DMS79 (cell line): ENCODE results near the gene PCDH1.
"Not testable (repeated sequence)": the region's sequence is repeated elsewhere in the genome, so short reads cannot be mapped to it uniquely, and the experiment has no call there.

Source experiments
- DNase-seq: peaks from one replicate; lab custom pipeline; 2025; lab: John Stamatoyannopoulos, UW

The PCDH1 gene

DNA sequence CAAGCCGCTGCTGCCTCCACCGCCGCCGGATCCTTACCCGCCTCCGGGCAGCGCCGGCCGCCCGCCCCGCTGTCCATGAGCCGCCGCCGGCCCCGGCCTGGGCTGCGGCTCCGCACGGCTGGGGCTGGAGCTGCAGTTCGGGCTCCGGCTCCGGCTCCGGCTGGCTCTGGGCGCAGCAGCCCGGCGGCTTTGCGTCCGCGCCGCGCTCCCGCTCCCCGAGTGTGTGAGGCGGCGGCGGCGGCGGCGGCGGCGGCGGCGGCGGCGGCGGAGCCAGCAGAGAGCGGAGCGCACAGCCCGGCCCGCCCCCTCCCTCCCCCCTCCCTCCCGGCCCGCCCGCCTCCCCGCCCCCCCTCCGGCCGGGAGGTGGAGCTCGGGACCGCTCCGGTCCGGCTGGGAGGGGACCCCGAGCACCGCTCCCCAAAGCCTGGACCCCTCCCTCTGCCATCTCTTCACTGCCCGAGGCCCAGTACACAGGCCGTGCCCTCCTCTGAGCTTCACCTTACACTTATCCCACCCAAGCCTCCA is at the start of gene PCDH1:
PCDH1 (minus strand) TSS at position 225 of the 525 bp plus-strand sequence; CDS start at position 77, 148 bp downstream.
- peak; percentile 41 for DNase-seq

DNA sequence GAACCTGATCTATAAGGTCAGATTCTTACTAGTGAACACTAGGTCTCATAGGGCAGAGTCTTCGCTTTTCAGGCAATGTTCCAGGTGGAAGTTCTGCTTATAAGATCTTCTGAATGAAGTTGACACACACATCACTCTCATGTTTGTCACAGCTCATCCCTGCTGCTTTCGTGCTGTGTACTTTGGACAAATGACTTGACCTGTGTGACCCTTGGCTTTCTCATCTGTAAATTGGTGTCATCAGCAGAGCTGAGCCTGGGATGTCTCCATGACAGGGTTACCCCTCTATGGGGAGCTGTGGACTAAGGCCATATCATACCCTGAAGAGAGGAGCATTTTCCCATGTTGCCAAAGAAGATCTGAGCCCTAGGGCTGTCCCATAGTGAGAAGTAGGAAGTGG is 48.2 kb upstream of the PCDH1 start:
- DNase-seq = no peak

DNA sequence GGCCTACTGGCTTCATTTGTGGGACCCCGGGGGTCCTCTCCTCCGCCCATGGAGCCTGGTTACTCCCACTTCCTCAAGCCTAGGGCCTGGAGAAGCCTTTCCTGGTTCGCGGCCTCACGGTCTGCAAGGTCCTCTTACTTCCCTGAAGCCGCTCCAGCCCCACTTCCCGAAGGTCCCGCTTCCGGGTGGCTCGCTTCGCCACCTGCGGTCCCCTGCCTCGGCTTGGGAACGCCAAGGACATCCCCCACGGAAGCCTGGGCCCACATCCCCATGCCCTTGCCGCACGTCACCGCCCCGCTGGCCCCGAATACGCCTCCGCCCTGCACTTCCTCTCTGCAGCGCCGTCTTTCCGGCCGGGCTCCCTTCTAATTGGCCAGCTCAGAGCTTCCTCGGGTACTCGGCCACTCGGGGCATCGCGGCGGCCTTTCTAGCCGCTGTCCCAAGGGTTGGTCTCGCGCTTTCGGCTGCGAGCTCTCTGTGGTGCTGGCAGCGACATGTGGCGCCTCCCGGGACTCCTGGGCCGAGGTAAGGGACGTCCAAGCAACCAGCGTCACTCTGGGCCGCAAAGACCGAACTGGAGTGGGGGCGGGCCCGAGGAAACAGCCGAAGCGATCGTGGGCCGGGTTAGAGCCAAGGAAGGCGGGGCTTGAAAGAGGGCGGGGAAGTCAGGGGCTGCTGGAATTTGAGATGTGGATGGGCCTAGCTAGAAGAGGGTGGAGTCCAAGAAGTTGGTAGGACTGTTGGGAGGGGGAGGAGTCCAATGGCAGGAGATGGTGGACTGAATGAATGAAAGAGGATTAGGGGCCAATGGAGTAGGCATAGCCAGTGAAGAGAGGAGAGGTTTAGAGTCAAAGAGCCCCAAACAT is 45.5 kb upstream of the PCDH1 start, which contains the start of gene DELE1:
DELE1 (plus strand) TSS at position 424 of the 866 bp plus-strand sequence; CDS start at position 495, 71 bp downstream.
- DNase-seq = peak; percentile 72

DNA sequence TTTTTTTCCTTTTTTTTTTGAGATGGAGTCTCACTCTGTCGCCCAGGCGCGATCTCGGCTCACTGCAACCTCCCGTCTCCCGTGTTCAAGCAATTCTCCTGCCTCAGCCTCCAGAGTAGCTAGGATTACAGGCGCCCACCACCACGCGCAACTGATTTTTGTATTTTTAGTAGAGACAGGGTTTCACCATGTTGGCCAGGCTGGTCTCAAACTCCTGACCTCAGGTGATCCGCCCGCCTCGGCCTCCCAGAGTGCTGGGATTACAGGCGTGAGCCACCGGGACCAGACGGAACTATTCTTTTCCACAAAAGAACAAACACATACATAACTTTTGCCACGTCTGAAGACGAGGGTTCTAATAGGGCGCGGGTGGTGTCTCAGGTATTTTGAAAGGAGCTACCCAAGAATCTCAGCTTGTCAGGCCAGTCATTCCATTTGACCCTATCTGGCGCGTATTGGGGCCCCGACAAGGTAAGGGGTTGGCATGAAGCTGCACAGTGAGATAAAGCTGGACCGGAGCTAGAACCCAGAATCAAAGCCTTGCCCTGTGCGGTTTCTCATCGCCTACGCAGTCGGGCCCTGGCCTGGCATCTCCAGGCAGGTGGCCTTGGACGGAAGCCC is 44.7 kb upstream of the PCDH1 start:
- not testable (repeated sequence) for DNase-seq

DNA sequence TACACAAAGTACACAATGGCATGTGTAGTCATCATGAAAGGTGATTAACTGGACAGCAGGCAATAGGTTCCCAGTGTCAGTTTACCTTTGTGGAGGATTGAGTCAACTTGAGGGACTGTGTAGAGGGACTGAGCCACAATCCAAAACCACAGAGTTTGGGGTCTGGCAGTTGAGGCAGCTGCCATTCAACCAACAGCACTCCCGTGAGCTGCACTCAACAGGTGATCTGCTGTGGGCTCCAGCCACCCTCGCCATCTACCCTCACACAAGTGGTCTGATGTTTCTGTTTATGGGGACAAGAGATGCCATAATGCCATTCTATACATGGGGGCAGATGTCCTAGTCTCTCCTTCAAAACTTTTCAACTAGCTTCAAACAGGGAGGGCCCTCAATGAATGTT is 42.6 kb upstream of the PCDH1 start:
- DNase-seq = no peak

DNA sequence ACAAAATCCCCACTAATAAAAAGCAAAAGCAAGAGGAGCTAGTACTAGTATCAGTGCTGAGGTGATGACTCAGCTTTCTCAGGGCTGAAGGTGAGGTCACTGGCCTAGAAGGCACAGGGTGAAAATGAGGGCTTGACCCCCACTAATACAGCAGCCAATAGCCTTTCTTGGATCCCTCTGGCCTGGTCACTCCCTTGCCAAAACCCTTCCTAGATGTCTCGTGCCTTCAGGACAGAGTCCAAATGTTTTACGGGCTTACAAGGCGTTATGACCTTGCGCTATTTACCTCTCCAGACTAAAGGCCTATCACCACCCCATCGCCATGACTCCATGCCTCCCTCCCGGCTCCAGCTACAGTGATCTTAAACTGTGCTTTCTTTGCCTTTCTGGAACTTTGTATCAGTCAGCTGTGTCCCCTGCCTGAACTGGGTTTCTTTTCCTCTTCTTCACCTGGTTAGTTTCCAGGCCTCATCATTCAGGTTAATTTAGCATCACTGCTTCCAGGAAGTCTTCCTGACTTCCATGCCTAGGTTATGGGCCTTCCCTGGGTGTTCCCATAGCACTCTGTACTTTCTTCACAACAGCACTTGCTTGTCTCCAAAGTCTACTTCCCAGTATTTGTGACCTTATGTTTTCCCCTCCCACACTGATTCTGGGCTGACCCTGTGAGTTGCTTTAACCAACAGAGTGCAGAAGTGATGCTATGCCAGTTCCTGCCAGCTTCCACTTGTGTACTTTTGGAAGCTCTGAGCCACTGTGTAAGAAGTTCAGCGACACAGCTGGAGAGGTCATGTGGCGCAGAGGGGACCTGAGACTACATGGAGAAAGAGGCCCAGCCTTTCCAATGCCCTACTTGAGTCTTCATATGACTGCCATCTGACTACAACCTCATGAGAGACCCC is 41.3 kb upstream of the PCDH1 start:
- DNase-seq = no peak

DNA sequence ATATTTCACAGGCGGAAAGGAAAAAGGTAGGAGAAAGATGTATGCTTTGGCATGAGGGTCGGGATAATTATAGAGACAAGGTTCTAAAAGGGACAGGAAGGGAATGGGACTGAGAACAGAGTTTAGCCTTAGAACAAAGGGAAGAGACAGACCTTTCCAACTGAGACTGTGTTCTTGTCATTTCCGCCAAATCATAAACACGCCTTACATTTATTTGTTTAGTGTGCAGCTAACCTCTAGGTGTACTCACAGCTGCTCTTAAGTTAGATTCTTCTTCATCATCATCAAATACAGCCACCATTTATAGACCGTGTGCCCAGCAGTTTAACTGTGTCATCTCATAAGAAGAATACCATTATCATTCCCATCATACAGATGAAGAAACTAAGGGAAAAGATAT is 39.5 kb upstream of the PCDH1 start:
- DNase-seq = no peak

DNA sequence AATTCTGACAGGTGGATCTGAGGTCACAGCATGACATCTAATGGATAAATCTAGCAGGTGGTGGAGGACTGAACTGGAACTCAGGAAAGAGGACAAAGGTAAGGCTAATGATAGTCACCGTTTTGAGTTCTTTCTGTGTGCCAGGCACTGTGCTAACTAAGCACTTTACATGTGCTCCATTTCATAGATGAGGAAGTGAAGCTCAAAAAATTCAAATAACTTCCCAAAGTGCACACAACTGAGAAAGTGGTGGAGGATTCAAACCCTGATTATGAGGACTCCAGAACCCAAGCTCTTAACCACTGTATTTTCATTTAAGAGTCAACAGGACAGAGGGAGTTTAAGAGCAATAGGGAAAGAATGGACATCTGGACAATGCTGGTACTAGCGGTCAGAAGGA is 38.3 kb upstream of the PCDH1 start:
- DNase-seq = no peak

DNA sequence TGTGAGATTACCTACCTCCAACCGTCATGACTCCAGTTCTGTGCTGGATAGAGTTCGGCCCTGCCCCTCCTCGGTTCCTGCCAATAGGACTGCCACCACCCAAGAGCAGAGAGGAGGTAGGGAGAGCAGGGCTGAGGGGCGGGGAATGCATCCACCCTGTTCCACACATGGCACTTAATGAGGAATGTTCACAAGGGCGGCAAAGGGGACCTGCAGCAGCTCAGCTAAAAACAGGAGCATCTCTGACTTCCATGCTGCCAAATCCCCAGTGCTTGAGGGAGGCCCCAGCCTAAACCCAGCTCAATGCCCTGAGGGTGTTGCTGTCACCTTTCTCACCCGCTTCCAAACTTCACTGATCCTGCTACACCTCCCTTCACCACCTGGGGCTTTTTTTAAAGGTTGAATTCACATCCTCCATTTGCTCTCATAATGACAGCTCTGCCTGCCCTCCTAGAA is 37.7 kb upstream of the PCDH1 start:
- no peak for DNase-seq

DNA sequence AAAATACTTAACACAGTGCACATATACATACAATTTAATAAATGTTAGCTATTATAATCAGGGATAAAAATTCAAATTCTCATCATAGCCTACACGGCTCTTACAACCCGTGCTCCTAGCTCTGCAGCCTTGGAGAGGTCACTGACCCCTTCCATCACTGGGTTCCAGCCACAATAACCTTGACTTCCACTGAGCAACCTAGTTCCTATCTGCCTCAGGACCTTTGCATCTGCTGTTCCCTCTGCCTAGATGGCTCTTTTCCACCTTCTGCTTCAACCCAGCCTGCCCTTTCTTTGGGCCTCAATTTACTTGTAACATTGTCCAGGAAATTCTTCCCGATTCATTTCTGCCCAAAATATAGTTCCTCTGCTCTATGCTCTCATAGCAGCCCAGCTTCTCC is 36.6 kb upstream of the PCDH1 start:
- DNase-seq = no peak

DNA sequence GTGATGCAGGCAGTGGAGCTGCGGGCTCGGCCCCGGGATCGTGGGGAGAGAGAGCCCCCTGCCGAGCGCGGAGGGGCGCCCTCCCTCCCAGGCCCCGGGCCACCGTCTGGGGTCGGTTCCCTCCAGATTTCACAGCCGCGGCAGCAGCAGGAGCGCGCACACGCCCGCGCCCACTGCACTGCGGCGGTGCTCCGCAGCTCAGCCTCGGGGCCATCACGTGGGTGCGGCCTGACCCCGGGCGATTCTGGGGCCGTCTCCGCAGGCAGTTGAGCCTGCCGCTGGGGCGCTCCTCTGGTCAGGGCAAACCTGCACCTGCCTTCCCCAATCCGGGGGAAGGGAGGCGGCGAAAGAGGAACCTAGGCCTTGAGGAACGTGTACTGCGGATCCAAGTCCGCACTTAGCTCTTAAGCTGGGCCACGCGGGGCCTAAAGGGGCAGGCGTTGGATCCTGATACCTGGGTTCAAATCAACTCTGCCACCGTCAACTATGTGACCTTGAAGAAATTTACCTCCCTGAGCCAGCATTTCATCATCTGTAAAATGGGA is 36.1 kb upstream of the PCDH1 start:
- DNase-seq = peak; percentile 1

DNA sequence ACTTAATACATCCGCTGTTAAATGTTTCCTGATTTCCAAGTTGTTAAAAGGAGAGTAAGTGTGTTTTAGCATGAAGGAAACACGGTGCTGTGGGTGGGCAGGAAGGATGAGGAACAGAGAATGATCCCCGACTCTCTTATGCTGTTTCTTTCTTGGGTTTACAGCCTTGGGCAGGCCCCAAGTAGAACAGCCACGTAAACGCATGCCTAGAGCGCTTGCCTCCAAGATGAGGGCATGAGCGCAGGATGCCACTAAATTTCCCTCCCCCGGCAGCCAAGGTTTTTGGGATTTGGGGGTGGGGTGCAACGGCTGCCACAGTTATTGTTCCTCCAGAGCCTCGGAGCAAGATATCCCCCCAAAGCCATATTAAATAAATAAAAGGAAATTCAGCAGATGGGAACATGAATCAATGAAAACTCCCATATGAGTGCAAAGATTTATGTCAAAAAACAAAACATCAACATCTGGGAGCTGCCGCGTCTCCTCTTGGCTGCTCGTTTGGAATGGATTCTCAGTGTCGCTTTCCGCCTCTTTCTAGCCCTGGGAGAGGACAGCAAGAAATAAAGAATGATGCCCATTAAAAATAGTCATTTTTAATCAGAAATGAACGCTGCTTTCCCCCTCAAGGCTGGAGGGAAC is 35.5 kb upstream of the PCDH1 start:
- DNase-seq = no peak

DNA sequence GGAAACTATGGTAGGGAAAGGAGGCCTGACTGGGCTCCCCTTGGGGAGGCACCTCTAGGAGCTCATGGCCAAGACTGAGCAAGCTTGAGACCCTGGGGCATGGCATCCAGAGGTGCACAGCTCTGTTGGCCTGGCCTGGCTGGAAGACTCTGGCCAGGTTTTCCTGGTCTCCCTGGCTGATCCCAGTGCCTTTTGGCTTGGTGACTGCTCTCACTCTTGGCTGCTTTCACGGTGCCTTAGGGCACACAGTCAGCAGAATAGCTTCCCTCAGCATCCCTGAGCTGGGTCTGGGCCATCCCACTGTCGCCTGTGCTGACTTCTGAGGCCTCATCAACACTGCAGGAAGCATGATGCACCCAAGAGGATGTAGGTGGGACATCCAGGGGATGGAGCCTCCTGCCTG is 32.1 kb upstream of the PCDH1 start:
- DNase-seq = no peak

DNA sequence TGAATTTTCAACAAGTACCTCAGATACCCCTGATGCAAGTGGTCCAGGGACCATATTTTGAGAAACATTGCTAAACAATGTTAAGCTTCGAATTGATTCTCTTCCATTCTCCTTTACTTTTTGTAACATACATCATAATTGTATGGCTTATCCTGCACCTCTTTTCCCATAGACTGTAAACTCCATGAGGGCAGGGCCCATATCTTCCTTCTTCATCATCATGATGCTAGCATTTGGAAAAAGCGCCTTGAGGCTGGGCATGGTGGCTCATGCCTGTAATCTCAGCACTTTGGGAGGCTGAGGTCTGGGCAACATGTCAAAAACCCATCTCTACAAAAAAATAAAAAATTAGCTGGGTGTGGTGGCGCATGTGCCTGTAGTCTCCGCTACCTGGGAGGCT is 31.0 kb upstream of the PCDH1 start:
- no peak for DNase-seq

DNA sequence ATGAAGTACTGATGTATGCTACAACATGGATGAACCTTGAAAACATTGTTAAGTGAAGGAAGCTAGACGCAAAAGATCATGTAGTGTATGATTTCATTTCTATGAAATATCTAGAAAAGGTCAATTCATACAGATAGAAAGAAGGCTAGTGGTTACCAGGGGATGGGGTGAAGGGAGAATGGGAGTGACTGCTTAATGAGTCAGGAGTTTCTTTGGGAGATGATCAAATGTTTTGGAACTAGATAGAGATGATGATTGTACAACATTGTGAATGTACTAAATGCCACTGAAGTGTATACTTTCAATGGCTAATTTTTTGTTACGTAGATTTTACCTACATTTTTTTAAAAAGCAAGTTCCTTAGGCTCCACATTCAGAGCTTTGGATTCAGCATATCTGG is 30.6 kb upstream of the PCDH1 start:
- DNase-seq = no peak

DNA sequence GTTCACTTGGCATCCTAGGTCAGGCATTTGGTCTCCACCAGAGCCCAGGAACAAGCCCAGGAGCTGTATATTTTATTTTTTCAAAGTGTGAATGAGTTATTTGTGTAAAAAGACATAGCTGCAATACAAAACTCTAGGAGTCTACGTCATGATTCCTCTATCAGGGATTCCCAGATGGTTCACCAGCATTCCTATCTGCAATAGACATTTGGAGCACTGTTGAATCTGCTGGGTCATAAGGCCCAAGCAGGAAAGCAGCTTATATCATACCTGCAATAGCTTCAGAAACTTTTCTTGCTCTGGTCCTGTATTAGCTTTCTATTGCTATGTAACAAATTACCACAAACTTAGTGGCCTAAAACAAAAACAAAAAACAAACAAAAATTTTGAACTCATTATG is 28.8 kb upstream of the PCDH1 start:
- no peak for DNase-seq

DNA sequence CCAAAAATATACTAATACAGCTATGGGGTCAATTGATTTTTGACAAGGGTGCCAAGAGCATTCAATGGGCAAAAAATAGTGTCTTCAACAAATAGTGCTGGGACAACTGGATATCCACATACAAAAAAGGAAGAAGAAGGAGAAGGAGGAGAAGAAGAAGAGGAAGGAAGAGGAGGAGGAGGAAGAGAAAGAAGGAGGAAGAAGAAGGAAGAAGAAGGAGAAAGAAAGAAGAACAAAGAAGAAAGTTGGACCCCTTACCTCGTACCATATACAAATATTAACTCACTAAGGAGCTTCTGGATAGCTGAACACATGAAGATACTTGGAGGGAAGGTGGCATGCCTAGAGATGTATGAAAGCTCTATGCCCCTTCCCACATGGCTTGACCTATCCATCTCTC is 28.3 kb upstream of the PCDH1 start:
- no peak for DNase-seq

DNA sequence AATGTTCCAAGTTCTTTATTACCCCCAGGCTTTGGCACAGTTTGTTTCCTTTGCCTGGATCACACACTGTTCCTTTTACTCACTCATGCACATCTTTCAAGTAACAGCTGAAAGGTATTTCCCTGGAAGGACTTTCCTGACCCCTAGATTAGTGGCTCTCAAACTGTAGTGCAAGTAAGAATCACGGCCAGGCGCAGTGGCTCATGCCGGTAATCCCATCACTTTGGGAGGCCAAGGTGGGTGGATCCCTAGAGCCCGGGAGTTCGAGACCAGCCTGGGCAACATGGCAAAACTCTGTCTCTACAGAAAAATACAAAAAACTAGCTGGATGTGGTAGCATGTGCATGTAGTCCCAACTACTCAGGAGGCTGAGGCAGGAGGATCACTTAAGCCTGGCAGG is 26.3 kb upstream of the PCDH1 start:
- no peak for DNase-seq

DNA sequence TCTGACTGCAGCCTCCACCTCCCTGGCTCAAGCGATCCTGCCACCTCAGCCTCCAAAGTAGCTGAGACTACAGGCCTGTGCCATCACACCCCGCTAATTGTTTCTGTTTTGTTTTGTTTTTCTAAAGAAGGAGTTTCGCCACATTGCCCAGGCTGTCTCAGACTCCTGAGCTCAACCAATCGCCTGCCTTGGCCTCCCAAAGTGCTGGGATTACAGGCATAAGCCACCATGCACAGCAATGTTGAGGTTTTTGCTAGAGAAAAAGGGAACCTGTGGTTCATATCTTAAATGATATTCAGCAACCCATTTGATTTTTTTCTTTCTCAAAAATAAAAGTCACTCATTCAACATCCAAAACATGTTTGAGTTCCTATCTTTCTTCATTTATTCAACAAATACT is 25.1 kb upstream of the PCDH1 start:
- DNase-seq = no peak

DNA sequence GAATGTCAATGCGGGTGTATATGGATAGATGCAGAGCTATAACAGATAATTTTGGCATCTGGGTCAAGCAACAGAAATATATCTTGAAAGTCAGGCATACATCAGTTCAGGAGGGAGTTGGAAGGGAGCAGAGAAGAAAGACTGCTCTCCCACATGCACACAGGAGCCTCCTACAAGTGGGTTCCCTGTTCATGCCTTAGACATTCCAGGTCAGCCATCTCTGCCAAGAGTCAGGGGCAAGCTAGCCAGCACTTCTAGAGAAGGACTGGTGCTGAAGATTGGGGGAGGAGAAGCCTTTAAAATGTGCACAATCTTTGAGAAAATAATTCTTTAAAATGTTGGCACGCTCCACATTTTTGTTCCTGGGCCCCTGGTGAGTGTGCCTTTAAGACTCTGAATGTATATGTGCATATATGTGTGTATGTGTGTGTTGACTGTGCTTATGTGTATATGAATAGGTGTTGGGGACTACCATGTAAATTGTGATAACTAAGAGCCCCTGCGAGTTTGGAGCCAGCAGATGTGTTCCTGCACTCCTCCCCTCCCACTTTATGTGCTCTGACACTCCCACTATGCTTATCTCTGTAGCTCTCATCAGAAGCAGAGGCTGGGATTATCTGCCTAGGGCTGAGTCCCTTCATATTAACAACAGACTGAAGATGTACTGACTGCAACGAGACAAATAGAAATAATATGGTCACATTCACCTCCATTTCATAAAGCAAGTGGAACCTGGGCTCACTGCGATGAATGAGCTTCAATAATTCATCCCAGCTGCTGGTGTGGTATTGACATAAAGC is 24.0 kb upstream of the PCDH1 start:
- DNase-seq = no peak
